ENCODE data around the gene ATRIP. TPM values are rescaled to one million over a fixed set of nuclear protein-coding genes. Genes with fewer than 3 reads are reported as not detected.
A peak's percentile ranks its signal among the peaks of the same experiment; 100 is the strongest.

ATRIP gene
- polyA plus RNA-seq (10.3 and 11.1 TPM in 2 replicates), polyA minus RNA-seq (10.2 and 13.1 TPM in 2 replicates)

DNA sequence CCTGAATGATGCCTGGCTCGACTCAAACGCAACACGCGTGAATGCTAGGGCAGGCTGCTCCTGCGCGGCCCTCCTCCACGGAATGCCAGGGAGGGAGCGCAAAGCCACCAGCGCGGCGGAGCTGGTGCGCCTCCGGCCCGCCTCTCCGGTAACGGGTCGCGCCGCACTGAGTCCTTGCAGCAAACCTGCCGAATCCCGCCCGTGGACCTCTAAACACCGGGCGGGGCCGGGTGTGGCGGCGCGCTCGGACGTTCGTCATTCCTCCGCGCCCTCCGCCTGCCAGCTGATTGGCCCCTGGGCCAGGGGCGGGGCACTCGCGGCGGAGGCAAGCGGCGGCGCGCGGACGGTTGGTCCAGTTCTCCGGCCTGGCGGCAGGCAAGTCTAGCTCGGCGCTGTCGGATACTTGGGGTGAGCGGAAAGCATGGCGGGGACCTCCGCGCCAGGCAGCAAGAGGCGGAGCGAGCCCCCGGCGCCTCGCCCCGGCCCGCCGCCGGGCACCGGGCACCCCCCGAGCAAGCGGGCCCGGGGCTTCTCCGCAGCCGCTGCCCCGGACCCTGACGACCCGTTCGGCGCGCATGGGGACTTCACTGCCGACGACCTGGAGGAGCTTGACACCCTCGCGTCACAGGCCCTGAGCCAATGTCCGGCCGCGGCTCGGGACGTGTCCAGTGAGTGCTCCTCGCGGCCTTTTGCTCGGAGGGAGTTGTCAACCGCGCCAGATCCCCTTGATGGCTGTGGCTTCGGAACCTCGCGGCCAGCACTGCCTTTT, at the start of gene ATRIP:
Gene ATRIP (plus strand): TSS at position 313 of the 769 bp plus-strand sequence. CDS start 109 bp downstream, at position 422.
- H2AFZ ChIP-seq (ENCODE audit: low read depth, low read length), result peak within 1 kb of the TSS; percentile 90
- peaks cover 21% of the 10 kb centered on the region for H3K79me2 ChIP-seq (replicated peaks; ENCODE audit: insufficient read depth, low read length)
- no peak for TF ChIP-seq RAD21 (conservative IDR thresholded peaks at IDR 0.05)
- peak; percentile 76 for TF ChIP-seq TAF1 (IDR thresholded peaks at IDR 0.05; ENCODE audit: low read depth)
- no peak for TF ChIP-seq SMC3 (conservative IDR thresholded peaks at IDR 0.05; ENCODE audit: poor library complexity)
- peak; percentile 92 for TF ChIP-seq POLR2AphosphoS5 (IDR thresholded peaks at IDR 0.05)
- TF ChIP-seq MXI1 (conservative IDR thresholded peaks at IDR 0.05; ENCODE audit: poor library complexity, severe bottlenecking), result peak; percentile 95
- no peak for TF ChIP-seq EZH2 (IDR thresholded peaks at IDR 0.05; ENCODE audit: borderline replicate concordance, insufficient read depth, low read length, poor library complexity, severe bottlenecking)
- TF ChIP-seq, protein P1, sequence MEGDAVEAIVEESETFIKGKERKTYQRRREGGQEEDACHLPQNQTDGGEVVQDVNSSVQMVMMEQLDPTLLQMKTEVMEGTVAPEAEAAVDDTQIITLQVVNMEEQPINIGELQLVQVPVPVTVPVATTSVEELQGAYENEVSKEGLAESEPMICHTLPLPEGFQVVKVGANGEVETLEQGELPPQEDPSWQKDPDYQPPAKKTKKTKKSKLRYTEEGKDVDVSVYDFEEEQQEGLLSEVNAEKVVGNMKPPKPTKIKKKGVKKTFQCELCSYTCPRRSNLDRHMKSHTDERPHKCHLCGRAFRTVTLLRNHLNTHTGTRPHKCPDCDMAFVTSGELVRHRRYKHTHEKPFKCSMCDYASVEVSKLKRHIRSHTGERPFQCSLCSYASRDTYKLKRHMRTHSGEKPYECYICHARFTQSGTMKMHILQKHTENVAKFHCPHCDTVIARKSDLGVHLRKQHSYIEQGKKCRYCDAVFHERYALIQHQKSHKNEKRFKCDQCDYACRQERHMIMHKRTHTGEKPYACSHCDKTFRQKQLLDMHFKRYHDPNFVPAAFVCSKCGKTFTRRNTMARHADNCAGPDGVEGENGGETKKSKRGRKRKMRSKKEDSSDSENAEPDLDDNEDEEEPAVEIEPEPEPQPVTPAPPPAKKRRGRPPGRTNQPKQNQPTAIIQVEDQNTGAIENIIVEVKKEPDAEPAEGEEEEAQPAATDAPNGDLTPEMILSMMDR (IDR thresholded peaks at IDR 0.05; ENCODE audit: poor library complexity, severe bottlenecking), result no peak
- TF ChIP-seq EP300 (conservative IDR thresholded peaks at IDR 0.05; ENCODE audit: poor library complexity, severe bottlenecking), result no peak
- TF ChIP-seq REST (IDR thresholded peaks at IDR 0.05; ENCODE audit: borderline replicate concordance), result peak; percentile 73

GRCh38 chr3:48397767-48398681, 48.5 kb upstream of the ATRIP start:
- Histone ChIP-seq H2AFZ (ENCODE audit: low read depth, low read length) (no peak overlapping the region), H3K9me3 (ENCODE audit: low read length) (no peaks in the 10 kb centered on the region), H3F3A (ENCODE audit: insufficient read depth, low read length, poor library complexity, severe bottlenecking) (no peaks in the 10 kb centered on the region), H3K36me3 (ENCODE audit: insufficient read depth, low read length) (peaks cover under 1% of the 10 kb centered on the region), H3K27me3 (ENCODE audit: insufficient read depth, low read depth, low read length) (no peaks in the 10 kb centered on the region), H3K9me2 (ENCODE audit: insufficient read depth, low read length) (no peaks in the 10 kb centered on the region), H3K4me2 (ENCODE audit: low read length) (no peak overlapping the region), H3K9ac (ENCODE audit: low read length) (no peak overlapping the region), H3K79me2 (replicated peaks; ENCODE audit: insufficient read depth, low read length) (no peaks in the 10 kb centered on the region), H3K27ac (ENCODE audit: low read length) (no peak overlapping the region), H4K20me1 (ENCODE audit: insufficient read depth) (no peaks in the 10 kb centered on the region), H3K4me3 (ENCODE audit: low read length) (no peak overlapping the region)
- TF ChIP-seq, protein P1 (IDR thresholded peaks at IDR 0.05; ENCODE audit: poor library complexity, severe bottlenecking), result no peak
- TF ChIP-seq MXI1 (conservative IDR thresholded peaks at IDR 0.05; ENCODE audit: poor library complexity, severe bottlenecking), result no peak
- TF ChIP-seq REST (IDR thresholded peaks at IDR 0.05; ENCODE audit: borderline replicate concordance), result no peak
- TF ChIP-seq POLR2AphosphoS5 (IDR thresholded peaks at IDR 0.05), result peak; percentile 13

More for the DNA sequence above, at the start of gene ATRIP:
- Histone ChIP-seq H3K9ac (ENCODE audit: low read length) (peak within 1 kb of the TSS; percentile 90), H3K9me2 (ENCODE audit: insufficient read depth, low read length) (no peaks in the 10 kb centered on the region), H3K27me3 (ENCODE audit: insufficient read depth, low read depth, low read length) (no peaks in the 10 kb centered on the region), H3K9me3 (ENCODE audit: low read length) (no peaks in the 10 kb centered on the region), H3K36me3 (ENCODE audit: insufficient read depth, low read length) (no peaks in the 10 kb centered on the region), H3K4me3 (ENCODE audit: low read length) (peak within 1 kb of the TSS; percentile 97), H4K20me1 (ENCODE audit: insufficient read depth) (no peaks in the 10 kb centered on the region), H3K4me2 (ENCODE audit: low read length) (peak within 1 kb of the TSS; percentile 96), H3F3A (ENCODE audit: insufficient read depth, low read length, poor library complexity, severe bottlenecking) (no peaks in the 10 kb centered on the region), H3K27ac (ENCODE audit: low read length) (peak within 1 kb of the TSS; percentile 78)

Measured in neural cell (in vitro differentiated cells).